Hematopoietic multipotent progenitor cell (in vitro differentiated cells): Measurements from ENCODE around the gene TFDP1. TPM values are rescaled to one million over a fixed set of nuclear protein-coding genes. Genes with fewer than 3 reads are reported as not detected.
A peak's percentile ranks its signal among the peaks of the same experiment; 100 is the strongest.

Experiments
- DNase-seq, 3 donors: peaks; one replicate each; pipeline ENCODE4 v3.0.0-alpha.2; 2011 to 2015; ENCODE audit warnings: low read depth in 2 of 3, low spot score in 2 of 3
- total RNA-seq: library from RNA; depleted of rRNA; stranded (reverse); fragments of >200 nt; gene quantifications from one replicate; pipeline ENCODE4 v1.2.3, GENCODE V29; 2012

The TFDP1 gene
- 26.7 TPM for total RNA-seq

GRCh38 chr13:113584205-113584869 lies at the start of gene TFDP1:
TSS of gene TFDP1 (plus strand) at chr13:113584753. CDS start at chr13:113585838, 1,085 bp downstream.
- peak; percentile 30 to 61 (median 49) for DNase-seq

GRCh38 chr13:113535381-113535781 lies 49.2 kb upstream of the TFDP1 start:
- no peak for DNase-seq

GRCh38 chr13:113536461-113537110 lies 48.0 kb upstream of the TFDP1 start:
- no peak for DNase-seq

GRCh38 chr13:113537205-113537604 lies 47.3 kb upstream of the TFDP1 start:
- no peak for DNase-seq

- DNase-seq: no peak
These were observed 46.5 kb upstream of the TFDP1 start for GRCh38 chr13:113537909-113538688.

- no peak for DNase-seq
These were observed 45.9 kb upstream of the TFDP1 start for GRCh38 chr13:113538689-113539058.

GRCh38 chr13:113539176-113539575 lies 45.4 kb upstream of the TFDP1 start:
- no peak for DNase-seq

- DNase-seq: no peak
These were observed 44.7 kb upstream of the TFDP1 start for GRCh38 chr13:113539822-113540221.

- DNase-seq: no peak
These were observed 44.0 kb upstream of the TFDP1 start for GRCh38 chr13:113540523-113540922.

- DNase-seq: no peak
These were observed 41.7 kb upstream of the TFDP1 start for GRCh38 chr13:113542751-113543424.

- DNase-seq: no peak
These were observed 40.3 kb upstream of the TFDP1 start for GRCh38 chr13:113544071-113544891.

GRCh38 chr13:113544896-113545295 lies 39.7 kb upstream of the TFDP1 start:
- no peak for DNase-seq

GRCh38 chr13:113545455-113545930 lies 39.1 kb upstream of the TFDP1 start:
- DNase-seq: no peak

- DNase-seq: no peak
These were observed 38.5 kb upstream of the TFDP1 start for GRCh38 chr13:113545931-113546516.

- DNase-seq: no peak
These were observed 37.8 kb upstream of the TFDP1 start for GRCh38 chr13:113546571-113547237.

- no peak for DNase-seq
These were observed 37.1 kb upstream of the TFDP1 start for GRCh38 chr13:113547238-113547971.

GRCh38 chr13:113548171-113548641 lies 36.3 kb upstream of the TFDP1 start:
- DNase-seq: no peak
